Hepatocyte (in vitro differentiated cells): ENCODE data around the gene MAP4K2. TPM values are rescaled to one million over a fixed set of nuclear protein-coding genes. Genes with fewer than 3 reads are reported as not detected.

Experiments used
- DNase-seq: peaks from one replicate; pipeline ENCODE4 v3.0.0-alpha.2; 2016; ENCODE audit warnings: low spot score
- H2AFZ ChIP-seq: fragments of 200-600 bp; sonication (generic); 2 replicates; pipeline ENCODE4 v1.6.0; 2016; ENCODE audit warnings: antibody characterized with exemption, mild to moderate bottlenecking
- H3K27ac ChIP-seq: fragments of 200-600 bp; sonication (generic); 2 replicates; pipeline ENCODE4 v1.5.1; 2016; ENCODE audit warnings: mild to moderate bottlenecking
- H3K27me3 ChIP-seq: fragments of 200-600 bp; sonication (generic); 2 replicates; pipeline ENCODE4 v1.6.1; 2016
- H3K36me3 ChIP-seq: fragments of 200-600 bp; sonication (generic); replicated peaks from 2 replicates; pipeline ENCODE4 v1.5.1; 2016; ENCODE audit warnings: low read depth; ENCODE audit not compliant: insufficient read depth
- H3K4me1 ChIP-seq: fragments of 200-600 bp; sonication (generic); 2 replicates; pipeline ENCODE4 v1.5.1; 2016; ENCODE audit warnings: mild to moderate bottlenecking, moderate library complexity; ENCODE audit not compliant: insufficient read depth
- H3K4me2 ChIP-seq: fragments of 200-600 bp; sonication (generic); 2 replicates; pipeline ENCODE4 v1.6.0; 2016
- H3K4me3 ChIP-seq: fragments of 200-600 bp; sonication (generic); 2 replicates; pipeline ENCODE4 v1.5.1; 2016; ENCODE audit warnings: mild to moderate bottlenecking
- H3K79me2 ChIP-seq: fragments of 200-600 bp; sonication (generic); 2 replicates; pipeline ENCODE4 v1.6.0; 2017; ENCODE audit warnings: mild to moderate bottlenecking
- H3K9me2 ChIP-seq: fragments of 200-600 bp; sonication (generic); replicated peaks from 2 replicates; pipeline ENCODE4 v1.6.0; 2017; ENCODE audit warnings: mild to moderate bottlenecking; ENCODE audit not compliant: insufficient read depth
- H3K9me3 ChIP-seq: fragments of 200-600 bp; sonication (generic); 2 replicates; pipeline ENCODE4 v1.5.1; 2016; ENCODE audit warnings: low read depth, mild to moderate bottlenecking
- H4K20me1 ChIP-seq: fragments of 200-600 bp; sonication (generic); 2 replicates; pipeline ENCODE4 v1.6.0; 2016; ENCODE audit warnings: mild to moderate bottlenecking; ENCODE audit not compliant: insufficient read depth, poor library complexity, severe bottlenecking
- EZH2 ChIP-seq: fragments of 200-600 bp; sonication (generic); IDR thresholded peaks from 2 replicates; pipeline ENCODE4 v1.6.1; 2016; ENCODE audit warnings: antibody characterized with exemption, mild to moderate bottlenecking, borderline replicate concordance
- EZH2phosphoT487 ChIP-seq: fragments of 200-600 bp; sonication (generic); IDR thresholded peaks from one replicate; pipeline ENCODE4 v1.6.1; 2018; ENCODE audit warnings: antibody characterized with exemption, mild to moderate bottlenecking, low read depth, moderate library complexity; ENCODE audit not compliant: unreplicated experiment, severe bottlenecking
- WGBS: methylation state at CpG from one replicate; pipeline ENCODE4 v1.1.6; 2016; ENCODE audit warnings: low lambda C conversion rate; ENCODE audit errors: missing lambda C conversion rate; 5-methylcytosine and 5-hydroxymethylcytosine counted together
- polyA plus RNA-seq: library from polyadenylated mRNA; unstranded; fragments of >200 nt; fragmentation: Nextera tagmentation; extraction: Ambion mirVana; gene quantifications from 2 replicates; pipeline ENCODE4 v1.2.1, GENCODE V29; 2016
- total RNA-seq: library from RNA; depleted of rRNA; stranded (reverse); fragments of >200 nt; gene quantifications from 2 replicates; pipeline ENCODE4 v1.2.3, GENCODE V29; 2014
- TF ChIP-seq, protein P1 (sequence below): fragments of 200-600 bp; sonication (generic); IDR thresholded peaks from 2 replicates; pipeline ENCODE4 v1.5.1; 2016; ENCODE audit warnings: antibody characterized with exemption, mild to moderate bottlenecking; ENCODE audit not compliant: poor library complexity

The MAP4K2 gene
- total and polyA plus RNA-seq, 2 experiments from 2014 or later, result 7.8 to 9.0 TPM

DNA sequence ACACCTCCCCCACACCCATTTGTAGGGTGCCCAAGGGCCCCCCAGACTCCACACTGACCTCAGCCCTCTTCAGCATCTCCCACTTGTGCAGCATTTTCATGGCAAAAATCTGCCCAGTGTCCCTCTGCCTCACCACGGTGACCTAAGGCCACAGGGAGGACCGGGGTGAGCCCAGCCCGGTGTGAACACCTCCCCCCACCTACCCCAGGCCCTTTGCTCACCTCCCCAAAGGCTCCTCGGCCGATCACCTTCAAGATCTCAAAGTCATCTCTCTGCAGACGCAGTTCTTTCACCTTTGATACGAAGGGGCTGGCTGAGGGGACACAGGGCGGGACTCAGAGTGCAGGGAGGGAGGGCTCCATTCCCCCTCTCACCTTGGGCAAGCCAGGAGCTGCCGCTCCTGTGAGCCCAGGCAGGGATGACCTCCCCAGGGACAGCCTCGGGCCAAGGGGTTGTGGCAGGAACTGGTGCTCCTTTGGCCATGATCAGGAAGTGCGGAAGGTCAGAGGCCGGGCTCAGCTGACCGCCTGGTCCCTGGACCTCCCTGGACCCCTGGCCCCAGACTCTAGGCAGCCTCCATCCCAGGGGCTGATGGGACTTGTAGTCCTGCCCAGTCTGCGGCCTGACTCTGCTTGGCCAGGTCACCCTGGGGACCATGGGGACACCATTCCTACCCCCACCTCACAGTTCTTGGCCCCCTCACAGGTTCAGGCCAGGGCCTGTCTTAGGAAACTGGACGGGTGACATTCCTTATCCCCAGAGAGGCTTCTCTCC, 38.8 kb upstream of the MAP4K2 start:
- Histone ChIP-seq H3K4me1 (peaks cover 27% of the 10 kb centered on the region), H2AFZ (no peak overlapping the region), H3K9me3 (no peaks in the 10 kb centered on the region), H3K27me3 (no peaks in the 10 kb centered on the region), H3K27ac (peak overlapping the region; percentile 91), H3K79me2 (peaks cover 15% of the 10 kb centered on the region), H3K9me2 (no peaks in the 10 kb centered on the region), H4K20me1 (no peaks in the 10 kb centered on the region), H3K36me3 (no peaks in the 10 kb centered on the region), H3K4me2 (peak overlapping the region; percentile 87), H3K4me3 (no peak overlapping the region)
- no peak for TF ChIP-seq EZH2
- TF ChIP-seq, protein P1, sequence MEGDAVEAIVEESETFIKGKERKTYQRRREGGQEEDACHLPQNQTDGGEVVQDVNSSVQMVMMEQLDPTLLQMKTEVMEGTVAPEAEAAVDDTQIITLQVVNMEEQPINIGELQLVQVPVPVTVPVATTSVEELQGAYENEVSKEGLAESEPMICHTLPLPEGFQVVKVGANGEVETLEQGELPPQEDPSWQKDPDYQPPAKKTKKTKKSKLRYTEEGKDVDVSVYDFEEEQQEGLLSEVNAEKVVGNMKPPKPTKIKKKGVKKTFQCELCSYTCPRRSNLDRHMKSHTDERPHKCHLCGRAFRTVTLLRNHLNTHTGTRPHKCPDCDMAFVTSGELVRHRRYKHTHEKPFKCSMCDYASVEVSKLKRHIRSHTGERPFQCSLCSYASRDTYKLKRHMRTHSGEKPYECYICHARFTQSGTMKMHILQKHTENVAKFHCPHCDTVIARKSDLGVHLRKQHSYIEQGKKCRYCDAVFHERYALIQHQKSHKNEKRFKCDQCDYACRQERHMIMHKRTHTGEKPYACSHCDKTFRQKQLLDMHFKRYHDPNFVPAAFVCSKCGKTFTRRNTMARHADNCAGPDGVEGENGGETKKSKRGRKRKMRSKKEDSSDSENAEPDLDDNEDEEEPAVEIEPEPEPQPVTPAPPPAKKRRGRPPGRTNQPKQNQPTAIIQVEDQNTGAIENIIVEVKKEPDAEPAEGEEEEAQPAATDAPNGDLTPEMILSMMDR, result no peak
- 78% methylated on average over 15 of the region's 15 CpGs for WGBS
- DNase-seq, result no peak

DNA sequence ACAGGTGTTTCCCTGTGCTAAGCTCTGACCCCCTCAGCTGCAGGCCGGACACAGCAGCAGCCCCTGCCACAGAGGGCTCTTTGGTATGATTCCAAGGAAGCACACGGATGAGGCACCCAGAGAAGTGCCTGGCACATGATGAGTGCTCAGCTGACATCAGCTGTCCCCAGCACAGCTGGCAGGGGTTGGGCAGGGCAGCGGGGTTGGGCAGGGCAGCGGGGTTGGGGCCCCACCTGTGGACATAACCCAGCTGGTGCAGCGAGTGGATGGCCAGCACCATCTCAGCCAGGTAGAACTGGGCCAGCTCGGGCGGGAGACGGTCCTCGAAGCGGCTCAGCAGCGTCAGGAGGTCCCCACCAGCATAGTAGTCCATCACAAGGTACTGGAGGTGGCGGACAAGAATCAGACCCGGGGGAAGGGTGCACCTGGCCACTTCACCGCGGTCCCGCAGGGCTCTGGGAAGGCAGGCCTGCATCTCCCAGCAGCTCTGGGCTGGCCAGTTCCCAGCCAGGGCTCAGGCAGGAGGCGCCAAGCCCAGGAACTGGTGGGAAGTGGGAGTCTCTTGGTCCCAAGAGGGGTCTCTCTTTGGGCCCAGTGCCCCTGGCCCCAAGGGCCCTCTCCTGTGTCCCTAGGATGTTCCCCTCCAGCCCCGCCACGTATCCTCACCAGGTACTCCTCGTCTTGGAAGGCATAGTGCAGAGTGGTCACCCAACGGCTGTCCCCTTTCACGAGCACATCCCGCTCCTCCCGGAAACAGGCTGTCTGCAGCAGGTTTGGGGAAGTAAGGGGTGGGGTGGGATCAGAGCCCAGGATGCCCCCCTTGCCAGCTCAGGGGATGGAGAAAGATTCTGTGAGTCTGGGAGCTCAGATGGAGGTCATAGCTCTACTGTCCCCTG, 37.1 kb upstream of the MAP4K2 start:
- 94% methylated on average over 16 of the region's 24 CpGs for WGBS
- H2AFZ ChIP-seq, result no peak overlapping the region
- H3K79me2 ChIP-seq, result peaks cover 15% of the 10 kb centered on the region
- H3K27ac ChIP-seq, result no peak overlapping the region
- no peak for DNase-seq
- no peak overlapping the region for H3K4me3 ChIP-seq
- no peak overlapping the region for H3K4me2 ChIP-seq
- no peaks in the 10 kb centered on the region for H3K9me3 ChIP-seq
- no peaks in the 10 kb centered on the region for H3K36me3 ChIP-seq
- no peaks in the 10 kb centered on the region for H3K27me3 ChIP-seq
- H3K9me2 ChIP-seq, result no peaks in the 10 kb centered on the region
- H3K4me1 ChIP-seq, result peaks cover 27% of the 10 kb centered on the region
- no peak for TF ChIP-seq EZH2
- no peak for TF ChIP-seq EZH2phosphoT487
- TF ChIP-seq, protein P1, result no peak
- H4K20me1 ChIP-seq, result no peaks in the 10 kb centered on the region

DNA sequence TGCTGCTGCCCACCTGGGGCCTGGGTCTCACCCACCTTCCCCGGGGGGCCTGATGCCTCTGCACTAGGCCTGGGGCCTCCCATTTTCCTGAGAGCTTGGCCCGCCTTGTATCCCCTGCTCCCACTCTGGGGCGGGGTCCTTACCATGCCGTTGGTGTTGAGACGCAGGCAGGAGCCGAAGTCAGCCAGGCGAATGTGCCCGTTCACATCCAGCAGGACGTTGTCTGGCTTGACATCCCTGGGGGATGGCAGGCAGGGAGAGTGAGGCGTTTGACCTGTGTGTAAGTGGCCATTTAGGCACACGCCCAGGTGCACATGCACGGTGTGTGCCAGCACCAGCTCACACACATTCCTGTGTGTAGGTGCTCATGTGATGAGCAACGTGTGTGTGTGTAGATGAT, 36.3 kb upstream of the MAP4K2 start:
- Histone ChIP-seq H2AFZ (no peak overlapping the region), H3K9me3 (no peaks in the 10 kb centered on the region), H3K27me3 (no peaks in the 10 kb centered on the region), H3K4me1 (peaks cover 27% of the 10 kb centered on the region), H3K4me3 (no peak overlapping the region), H3K27ac (no peak overlapping the region), H3K79me2 (peaks cover 15% of the 10 kb centered on the region), H3K4me2 (no peak overlapping the region), H3K36me3 (no peaks in the 10 kb centered on the region), H4K20me1 (no peaks in the 10 kb centered on the region), H3K9me2 (no peaks in the 10 kb centered on the region)
- TF ChIP-seq EZH2phosphoT487 (no peak), EZH2 (no peak)
- TF ChIP-seq, protein P1, result no peak
- DNase-seq, result no peak
- 91% methylated on average over 11 of the region's 13 CpGs for WGBS
